Colonic mucosa (tissue), 4 donors: ENCODE data around the gene LRRC9. TPM values are rescaled to one million over a fixed set of nuclear protein-coding genes. Genes with fewer than 3 reads are reported as not detected.

ENCODE experiments used
- DNase-seq: peaks from one replicate; pipeline ENCODE4 v3.0.0-alpha.2; 2020
- H3K27ac ChIP-seq: fragments of 200-600 bp; one replicate; pipeline ENCODE4 v1.8.0; 2021
- H3K27me3 ChIP-seq: fragments of 200-600 bp; one replicate; pipeline ENCODE4 v1.8.0; 2021
- H3K36me3 ChIP-seq: fragments of 200-600 bp; one replicate; pipeline ENCODE4 v1.8.0; 2021
- H3K4me1 ChIP-seq: fragments of 200-600 bp; one replicate; pipeline ENCODE4 v1.8.0; 2021; ENCODE audit warnings: mild to moderate bottlenecking
- H3K4me3 ChIP-seq: fragments of 200-600 bp; one replicate; pipeline ENCODE4 v1.8.0; 2021
- H3K9ac ChIP-seq, 2 donors: one replicate each; pipeline ENCODE4 v1.7.0; 2013; ENCODE audit warnings: control low read depth in 2 of 2, low read depth in 2 of 2, low read length in 2 of 2
- H3K9me3 ChIP-seq: fragments of 200-600 bp; one replicate; pipeline ENCODE4 v1.8.0; 2021
- intact Hi-C: fragments of 100-400 bp; cut with DNase I; formaldehyde crosslinking; loops from one replicate; pipeline ENCODE4 v1.14.1; 2022
- total RNA-seq, 2 donors: library from RNA; stranded (reverse); fragmentation: NEBNext Ultra II Directional in 1 of 2; extraction: Animal tissue kit (Norgen Biotek cat#: 25700) in 1 of 2; gene quantifications; one replicate each; pipeline ENCODE4 v1.2.1, GENCODE V29; 2021
- TF ChIP-seq, protein P1 (sequence below): fragments of 200-600 bp; IDR thresholded peaks from one replicate; pipeline ENCODE4 v1.8.0; 2022; ENCODE audit warnings: antibody characterized with exemption, mild to moderate bottlenecking
- donor health status: healthy.
- donor health status: DM: no; HTN: no; CAD: no.
- donor health status: DM: no; HTN: no; CAD: no.

LRRC9 gene
- total RNA-seq, 2 donors from 2014 or later: 0.20 TPM; not detected in 1

DNA sequence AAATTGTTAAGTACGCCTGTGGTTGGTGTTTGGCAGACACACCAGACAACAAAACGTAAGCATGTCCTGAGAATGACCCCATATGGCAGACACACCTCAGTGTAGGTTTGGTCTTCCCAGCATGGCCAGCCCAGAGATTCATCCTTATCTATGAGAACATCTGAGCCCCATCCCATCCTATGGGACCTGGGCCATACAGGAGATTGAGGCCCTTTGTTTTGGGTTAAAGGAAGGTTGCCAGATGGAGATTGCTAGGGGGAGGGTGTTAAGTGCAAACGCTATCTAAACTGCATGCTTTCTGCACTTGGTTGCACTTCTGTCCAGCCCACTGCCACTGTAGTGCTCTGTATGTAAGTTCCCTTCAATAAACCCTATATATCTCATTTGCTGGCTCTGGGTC is 167.7 kb downstream of the LRRC9 start:
- TF ChIP-seq, protein P1, sequence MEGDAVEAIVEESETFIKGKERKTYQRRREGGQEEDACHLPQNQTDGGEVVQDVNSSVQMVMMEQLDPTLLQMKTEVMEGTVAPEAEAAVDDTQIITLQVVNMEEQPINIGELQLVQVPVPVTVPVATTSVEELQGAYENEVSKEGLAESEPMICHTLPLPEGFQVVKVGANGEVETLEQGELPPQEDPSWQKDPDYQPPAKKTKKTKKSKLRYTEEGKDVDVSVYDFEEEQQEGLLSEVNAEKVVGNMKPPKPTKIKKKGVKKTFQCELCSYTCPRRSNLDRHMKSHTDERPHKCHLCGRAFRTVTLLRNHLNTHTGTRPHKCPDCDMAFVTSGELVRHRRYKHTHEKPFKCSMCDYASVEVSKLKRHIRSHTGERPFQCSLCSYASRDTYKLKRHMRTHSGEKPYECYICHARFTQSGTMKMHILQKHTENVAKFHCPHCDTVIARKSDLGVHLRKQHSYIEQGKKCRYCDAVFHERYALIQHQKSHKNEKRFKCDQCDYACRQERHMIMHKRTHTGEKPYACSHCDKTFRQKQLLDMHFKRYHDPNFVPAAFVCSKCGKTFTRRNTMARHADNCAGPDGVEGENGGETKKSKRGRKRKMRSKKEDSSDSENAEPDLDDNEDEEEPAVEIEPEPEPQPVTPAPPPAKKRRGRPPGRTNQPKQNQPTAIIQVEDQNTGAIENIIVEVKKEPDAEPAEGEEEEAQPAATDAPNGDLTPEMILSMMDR: no peak
- no peak overlapping the region for H3K9ac ChIP-seq
- H3K27ac ChIP-seq: no peak overlapping the region
- H3K4me3 ChIP-seq: no peak overlapping the region
- no peak for DNase-seq
- H3K27me3 ChIP-seq: no peaks in the 10 kb centered on the region
- no peaks in the 10 kb centered on the region for H3K9me3 ChIP-seq
- no peaks in the 10 kb centered on the region for H3K36me3 ChIP-seq
- intact Hi-C loops: no loop called here
- H3K4me1 ChIP-seq: no peaks in the 10 kb centered on the region

- no peak overlapping the region for H3K27ac ChIP-seq
- H3K27me3 ChIP-seq: no peaks in the 10 kb centered on the region
- H3K9me3 ChIP-seq: no peaks in the 10 kb centered on the region
- no peak overlapping the region for H3K9ac ChIP-seq
- TF ChIP-seq, protein P1: no peak
- H3K4me1 ChIP-seq: peaks cover 4% of the 10 kb centered on the region
- intact Hi-C loops: no loop called here
- H3K36me3 ChIP-seq: no peaks in the 10 kb centered on the region
- no peak overlapping the region for H3K4me3 ChIP-seq
- no peak for DNase-seq
Observed at GRCh38 chr14:60089221-60089620, 169.3 kb downstream of the LRRC9 start.

- H3K4me1 ChIP-seq: peaks cover 4% of the 10 kb centered on the region
- no peaks in the 10 kb centered on the region for H3K36me3 ChIP-seq
- intact Hi-C loops: loop anchor here (10.0 kb wide), 1 partner anchor 74 kb away; the partner anchor contains the start of gene DHRS7
- peak; percentile 62 for DNase-seq
- no peaks in the 10 kb centered on the region for H3K27me3 ChIP-seq
- H3K4me3 ChIP-seq: peak overlapping the region; percentile 48
- no peaks in the 10 kb centered on the region for H3K9me3 ChIP-seq
- H3K9ac ChIP-seq: peak overlapping the region; percentile 69 to 96
- H3K27ac ChIP-seq: peak overlapping the region; percentile 99
- TF ChIP-seq, protein P1: no peak
Observed at GRCh38 chr14:60090864-60091519, 171.0 kb downstream of the LRRC9 start.

- H3K27me3 ChIP-seq: no peaks in the 10 kb centered on the region
- H3K4me3 ChIP-seq: peak within 1 kb of the TSS; percentile 48
- peaks cover 4% of the 10 kb centered on the region for H3K4me1 ChIP-seq
- intact Hi-C loops: loop anchor here (10.0 kb wide), 1 partner anchor 73 kb away; the partner anchor contains the start of gene DHRS7
- no peaks in the 10 kb centered on the region for H3K36me3 ChIP-seq
- peak; percentile 97 for DNase-seq
- H3K9me3 ChIP-seq: no peaks in the 10 kb centered on the region
- peak within 1 kb of the TSS; percentile 99 for H3K27ac ChIP-seq
- TF ChIP-seq, protein P1: no peak
- peak within 1 kb of the TSS; percentile 84 to 96 for H3K9ac ChIP-seq
Observed at GRCh38 chr14:60091550-60092525, 171.9 kb downstream of the LRRC9 start, which contains the start of gene PCNX4. PCNX4 (plus strand) TSS chr14:60091923; CDS start chr14:60107639, 15,716 bp downstream.

- H3K27ac ChIP-seq: peak overlapping the region; percentile 99
- H3K4me3 ChIP-seq: peak overlapping the region; percentile 48
- H3K27me3 ChIP-seq: no peaks in the 10 kb centered on the region
- H3K4me1 ChIP-seq: peaks cover 4% of the 10 kb centered on the region
- TF ChIP-seq, protein P1: no peak
- peak; percentile 35 for DNase-seq
- no peaks in the 10 kb centered on the region for H3K9me3 ChIP-seq
- intact Hi-C loops: loop anchor here (10.0 kb wide), 1 partner anchor 72 kb away; the partner anchor contains the start of gene DHRS7
- H3K9ac ChIP-seq: peak overlapping the region; percentile 84 to 96
- no peaks in the 10 kb centered on the region for H3K36me3 ChIP-seq
Observed at GRCh38 chr14:60092526-60092920, 172.6 kb downstream of the LRRC9 start.
